ENCODE results near the gene NRXN3.

Gene NRXN3

GRCh38 chr14:79686196-79686595 lies 1516.0 kb downstream of the NRXN3 start:
- DNase-seq, result no peak

GRCh38 chr14:79690960-79691359 lies 1520.8 kb downstream of the NRXN3 start:
- DNase-seq, result no peak

- no peak for DNase-seq
Measured at GRCh38 chr14:79693935-79694334, 1523.8 kb downstream of the NRXN3 start.

- no peak for DNase-seq
Measured at GRCh38 chr14:79695307-79695706, 1525.1 kb downstream of the NRXN3 start.

GRCh38 chr14:79698298-79698711 lies 1528.1 kb downstream of the NRXN3 start:
- no peak for DNase-seq

GRCh38 chr14:79699206-79699605 lies 1529.0 kb downstream of the NRXN3 start:
- DNase-seq, result no peak

- DNase-seq, result no peak
Measured at GRCh38 chr14:79701371-79701770, 1531.2 kb downstream of the NRXN3 start.

- DNase-seq, result no peak
Measured at GRCh38 chr14:79702197-79702596, 1532.0 kb downstream of the NRXN3 start.

GRCh38 chr14:79703209-79703608 lies 1533.0 kb downstream of the NRXN3 start:
- DNase-seq, result no peak

GRCh38 chr14:79704041-79704807 lies 1534.1 kb downstream of the NRXN3 start:
- no peak for DNase-seq

- no peak for DNase-seq
Measured at GRCh38 chr14:79705126-79705894, 1535.1 kb downstream of the NRXN3 start.

- DNase-seq, result no peak
Measured at GRCh38 chr14:79706382-79706781, 1536.2 kb downstream of the NRXN3 start.

GRCh38 chr14:79708426-79709388 lies 1538.5 kb downstream of the NRXN3 start:
- DNase-seq, result no peak

- DNase-seq, result no peak
Measured at GRCh38 chr14:79709573-79709972, 1539.4 kb downstream of the NRXN3 start.

- DNase-seq, result no peak
Measured at GRCh38 chr14:79712302-79712950, 1542.3 kb downstream of the NRXN3 start.

GRCh38 chr14:79721399-79722084 lies 1551.4 kb downstream of the NRXN3 start:
- no peak for DNase-seq

- DNase-seq, result no peak
Measured at GRCh38 chr14:79724934-79725717, 1555.0 kb downstream of the NRXN3 start.

GRCh38 chr14:79727900-79728299 lies 1557.7 kb downstream of the NRXN3 start:
- DNase-seq, result no peak

- DNase-seq, result no peak
Measured at GRCh38 chr14:79728331-79728730, 1558.2 kb downstream of the NRXN3 start.

GRCh38 chr14:79729731-79730130 lies 1559.6 kb downstream of the NRXN3 start:
- DNase-seq, result no peak

- DNase-seq, result no peak
Measured at GRCh38 chr14:79730196-79730595, 1560.0 kb downstream of the NRXN3 start.
